ENCODE data around the gene ZC2HC1C.

DNA sequence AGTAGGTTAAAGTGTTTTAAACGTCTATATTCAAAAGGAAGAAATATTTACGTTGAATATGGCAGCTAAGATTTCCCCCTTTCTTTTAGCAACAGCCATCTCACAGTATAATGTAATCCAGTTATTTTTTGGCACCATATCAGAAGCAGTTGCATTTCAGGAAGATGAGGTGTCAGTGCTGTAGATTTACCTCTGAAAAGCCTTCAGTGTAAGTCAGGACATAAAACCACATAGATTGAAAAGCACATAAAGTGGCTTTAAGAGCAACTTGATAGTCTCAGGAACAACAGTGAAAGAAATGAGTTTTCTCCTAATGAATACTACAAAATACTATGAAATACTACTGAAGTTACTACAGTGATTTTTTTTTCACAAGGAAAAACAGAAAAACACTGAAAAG, 25.1 kb upstream of the ZC2HC1C start:
- TF ChIP-seq, protein P1, sequence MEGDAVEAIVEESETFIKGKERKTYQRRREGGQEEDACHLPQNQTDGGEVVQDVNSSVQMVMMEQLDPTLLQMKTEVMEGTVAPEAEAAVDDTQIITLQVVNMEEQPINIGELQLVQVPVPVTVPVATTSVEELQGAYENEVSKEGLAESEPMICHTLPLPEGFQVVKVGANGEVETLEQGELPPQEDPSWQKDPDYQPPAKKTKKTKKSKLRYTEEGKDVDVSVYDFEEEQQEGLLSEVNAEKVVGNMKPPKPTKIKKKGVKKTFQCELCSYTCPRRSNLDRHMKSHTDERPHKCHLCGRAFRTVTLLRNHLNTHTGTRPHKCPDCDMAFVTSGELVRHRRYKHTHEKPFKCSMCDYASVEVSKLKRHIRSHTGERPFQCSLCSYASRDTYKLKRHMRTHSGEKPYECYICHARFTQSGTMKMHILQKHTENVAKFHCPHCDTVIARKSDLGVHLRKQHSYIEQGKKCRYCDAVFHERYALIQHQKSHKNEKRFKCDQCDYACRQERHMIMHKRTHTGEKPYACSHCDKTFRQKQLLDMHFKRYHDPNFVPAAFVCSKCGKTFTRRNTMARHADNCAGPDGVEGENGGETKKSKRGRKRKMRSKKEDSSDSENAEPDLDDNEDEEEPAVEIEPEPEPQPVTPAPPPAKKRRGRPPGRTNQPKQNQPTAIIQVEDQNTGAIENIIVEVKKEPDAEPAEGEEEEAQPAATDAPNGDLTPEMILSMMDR (IDR thresholded peaks at IDR 0.05), result no peak
- TF ChIP-seq EZH2 (IDR thresholded peaks at IDR 0.05; ENCODE audit: borderline replicate concordance, insufficient read depth, low read depth, low read length, poor library complexity, severe bottlenecking), result no peak
